Retina (tissue), 1 donor: Measurements from ENCODE around the gene TRIM60.
"Not testable (repeated sequence)": the region's sequence is repeated elsewhere in the genome, so short reads cannot be mapped to it uniquely, and the experiment has no call there.

ENCODE experiments used
- DNase-seq: peaks from one replicate; pipeline ENCODE4 v3.0.0-alpha.2; 2016

Gene TRIM60

GRCh38 chr4:165055601-165056000 lies 23.8 kb downstream of the TRIM60 start:
- DNase-seq, result no peak

GRCh38 chr4:165058666-165059065 lies 26.9 kb downstream of the TRIM60 start:
- no peak for DNase-seq

GRCh38 chr4:165059386-165059785 lies 27.6 kb downstream of the TRIM60 start:
- no peak for DNase-seq

GRCh38 chr4:165060938-165061337 lies 29.1 kb downstream of the TRIM60 start:
- no peak for DNase-seq

GRCh38 chr4:165070560-165070959 lies 38.8 kb downstream of the TRIM60 start:
- DNase-seq, result no peak

GRCh38 chr4:165073346-165073745 lies 41.5 kb downstream of the TRIM60 start:
- not testable (repeated sequence) for DNase-seq

- DNase-seq, result no peak
Observed at GRCh38 chr4:165077034-165077578, 45.3 kb downstream of the TRIM60 start.

- DNase-seq, result no peak
Observed at GRCh38 chr4:165079476-165079875, 47.7 kb downstream of the TRIM60 start.

GRCh38 chr4:165084787-165085186 lies 53.0 kb downstream of the TRIM60 start:
- not testable (repeated sequence) for DNase-seq

- no peak for DNase-seq
Observed at GRCh38 chr4:165085946-165086345, 54.1 kb downstream of the TRIM60 start.

- no peak for DNase-seq
Observed at GRCh38 chr4:165088366-165088765, 56.6 kb downstream of the TRIM60 start.
